PFSK-1 (cell line): ENCODE data around the gene ALPI.

Experiments
- FOXP2 ChIP-seq: optimal IDR thresholded peaks from 2 replicates; pipeline ENCODE3; 2011; ENCODE audit warnings: borderline replicate concordance, control low read depth, inconsistent platforms; ENCODE audit not compliant: insufficient read depth; ENCODE audit errors: extremely low read length, extremely low read depth
- POLR2AphosphoS5 ChIP-seq: IDR thresholded peaks from 2 replicates; pipeline ENCODE4 v1.6.1; 2012; ENCODE audit warnings: low read depth, mild to moderate bottlenecking, control low read depth, low read length, moderate library complexity
- SIN3A ChIP-seq: IDR thresholded peaks from 2 replicates; pipeline ENCODE4 v1.6.1; 2012; ENCODE audit warnings: mild to moderate bottlenecking, low read length, moderate library complexity, borderline replicate concordance; ENCODE audit not compliant: insufficient read depth
- TAF1 ChIP-seq: IDR thresholded peaks from 2 replicates; pipeline ENCODE4 v1.6.1; 2012; ENCODE audit warnings: low read length, control low read depth, borderline replicate concordance; ENCODE audit not compliant: insufficient read depth
- TF ChIP-seq, protein P1 (sequence below), 2 experiments: IDR thresholded peaks; 2 replicates each; pipeline versions ENCODE4 v1.6.1 to v1.8.0; 2011 to 2012; ENCODE audit warnings: low read depth in 2 of 2, low read length in 2 of 2, control low read depth in 1 of 2, inconsistent platforms in 1 of 2, mild to moderate bottlenecking in 1 of 2, moderate library complexity in 1 of 2; ENCODE audit not compliant: insufficient read depth in 1 of 2

Gene ALPI

DNA sequence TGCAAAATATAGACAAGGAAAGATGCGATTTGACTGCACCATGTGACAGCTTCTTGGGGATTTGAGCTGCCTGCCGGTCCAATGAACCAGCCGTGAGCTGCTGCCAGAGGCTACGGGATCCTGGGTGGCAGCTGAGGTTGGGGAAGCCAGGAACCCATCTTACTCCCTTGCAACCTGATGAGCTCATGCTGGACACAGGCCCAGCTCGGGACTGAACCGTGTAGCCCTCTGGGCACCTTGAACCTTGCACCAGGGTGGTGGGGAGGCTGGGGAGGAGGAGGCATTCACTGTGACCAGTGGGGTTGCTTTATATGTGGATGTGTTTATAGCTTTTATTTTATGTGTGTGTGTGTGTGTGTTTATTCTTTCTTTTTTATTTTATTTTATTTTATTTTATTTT is 9.1 kb downstream of the ALPI start:
- TF ChIP-seq TAF1 = no peak
- TF ChIP-seq, protein P1, sequence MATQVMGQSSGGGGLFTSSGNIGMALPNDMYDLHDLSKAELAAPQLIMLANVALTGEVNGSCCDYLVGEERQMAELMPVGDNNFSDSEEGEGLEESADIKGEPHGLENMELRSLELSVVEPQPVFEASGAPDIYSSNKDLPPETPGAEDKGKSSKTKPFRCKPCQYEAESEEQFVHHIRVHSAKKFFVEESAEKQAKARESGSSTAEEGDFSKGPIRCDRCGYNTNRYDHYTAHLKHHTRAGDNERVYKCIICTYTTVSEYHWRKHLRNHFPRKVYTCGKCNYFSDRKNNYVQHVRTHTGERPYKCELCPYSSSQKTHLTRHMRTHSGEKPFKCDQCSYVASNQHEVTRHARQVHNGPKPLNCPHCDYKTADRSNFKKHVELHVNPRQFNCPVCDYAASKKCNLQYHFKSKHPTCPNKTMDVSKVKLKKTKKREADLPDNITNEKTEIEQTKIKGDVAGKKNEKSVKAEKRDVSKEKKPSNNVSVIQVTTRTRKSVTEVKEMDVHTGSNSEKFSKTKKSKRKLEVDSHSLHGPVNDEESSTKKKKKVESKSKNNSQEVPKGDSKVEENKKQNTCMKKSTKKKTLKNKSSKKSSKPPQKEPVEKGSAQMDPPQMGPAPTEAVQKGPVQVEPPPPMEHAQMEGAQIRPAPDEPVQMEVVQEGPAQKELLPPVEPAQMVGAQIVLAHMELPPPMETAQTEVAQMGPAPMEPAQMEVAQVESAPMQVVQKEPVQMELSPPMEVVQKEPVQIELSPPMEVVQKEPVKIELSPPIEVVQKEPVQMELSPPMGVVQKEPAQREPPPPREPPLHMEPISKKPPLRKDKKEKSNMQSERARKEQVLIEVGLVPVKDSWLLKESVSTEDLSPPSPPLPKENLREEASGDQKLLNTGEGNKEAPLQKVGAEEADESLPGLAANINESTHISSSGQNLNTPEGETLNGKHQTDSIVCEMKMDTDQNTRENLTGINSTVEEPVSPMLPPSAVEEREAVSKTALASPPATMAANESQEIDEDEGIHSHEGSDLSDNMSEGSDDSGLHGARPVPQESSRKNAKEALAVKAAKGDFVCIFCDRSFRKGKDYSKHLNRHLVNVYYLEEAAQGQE (IDR thresholded peaks at IDR 0.05; ENCODE audit: insufficient read depth in 1 of 2, low read depth in 2 of 2, low read length in 2 of 2) = no peak

DNA sequence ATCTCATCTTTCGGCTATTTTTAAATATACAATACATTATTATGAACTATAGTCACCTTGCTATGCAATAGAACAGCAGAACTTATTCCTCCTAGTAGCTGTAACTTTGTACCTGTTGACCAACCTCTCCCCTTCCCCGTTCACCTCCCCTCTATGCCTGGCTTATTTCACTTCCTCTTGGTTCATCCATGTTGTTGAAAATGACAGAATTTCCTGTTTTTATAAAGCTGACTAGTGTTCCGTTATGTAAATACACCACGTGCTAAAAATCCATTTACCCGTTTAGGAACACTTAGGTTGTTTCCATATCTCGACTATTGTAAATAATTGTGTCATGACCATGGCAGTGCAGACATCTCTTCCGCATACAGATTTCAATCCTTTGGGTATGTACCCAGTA is 10.3 kb downstream of the ALPI start:
- no peak for TF ChIP-seq TAF1
- no peak for TF ChIP-seq SIN3A
- TF ChIP-seq, protein P1 (IDR thresholded peaks at IDR 0.05; ENCODE audit: insufficient read depth in 1 of 2, low read depth in 2 of 2, low read length in 2 of 2) = no peak
- no peak for TF ChIP-seq FOXP2
- no peak for TF ChIP-seq POLR2AphosphoS5

DNA sequence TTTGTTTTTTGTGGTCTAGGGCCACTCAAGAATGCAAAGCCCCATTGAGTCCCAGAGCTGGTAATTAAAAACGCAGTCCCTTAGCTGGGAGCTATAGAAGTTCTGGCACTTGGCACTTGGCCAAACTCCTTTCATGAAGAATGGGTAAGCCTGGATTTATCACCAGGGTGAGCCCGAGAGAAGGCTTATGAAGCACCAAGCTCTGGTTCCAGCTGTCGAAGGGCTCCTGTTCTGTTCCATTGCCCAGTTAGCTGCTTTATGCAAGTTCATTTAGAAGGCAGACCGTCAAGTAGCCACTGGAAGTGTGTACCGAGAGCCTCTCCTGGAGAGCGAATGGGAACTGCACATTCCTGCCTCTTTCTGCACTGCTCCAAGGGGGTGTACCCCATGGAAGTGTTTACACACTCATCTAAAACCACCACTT is 17.5 kb downstream of the ALPI start:
- TF ChIP-seq SIN3A = no peak
- TF ChIP-seq POLR2AphosphoS5 = no peak
- TF ChIP-seq, protein P1 (IDR thresholded peaks at IDR 0.05; ENCODE audit: insufficient read depth in 1 of 2, low read depth in 2 of 2, low read length in 2 of 2) = no peak
- no peak for TF ChIP-seq FOXP2
- no peak for TF ChIP-seq TAF1

DNA sequence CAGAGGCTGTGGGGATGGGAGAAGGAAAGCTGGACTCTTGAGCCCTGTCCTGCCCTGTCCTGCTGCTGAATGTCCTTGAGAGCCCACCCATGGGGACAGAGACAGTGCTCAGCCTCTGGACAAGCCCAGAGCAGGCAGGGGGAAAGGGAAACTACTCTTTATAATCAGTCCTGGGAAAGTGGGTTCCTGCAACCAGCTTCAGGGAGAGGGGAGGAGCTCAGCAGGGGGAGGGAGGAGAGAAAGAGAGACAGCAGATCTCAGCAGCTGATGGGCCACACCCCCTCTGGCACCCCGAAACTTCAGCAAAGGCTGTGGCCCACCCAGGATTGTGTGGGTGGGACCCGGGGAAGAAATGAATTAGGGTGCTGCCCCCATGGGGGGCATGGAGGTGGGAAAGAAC is 20.1 kb downstream of the ALPI start:
- TF ChIP-seq FOXP2 (no peak), POLR2AphosphoS5 (no peak), SIN3A (no peak), TAF1 (no peak)
- TF ChIP-seq, protein P1 (IDR thresholded peaks at IDR 0.05; ENCODE audit: insufficient read depth in 1 of 2, low read depth in 2 of 2, low read length in 2 of 2) = no peak

DNA sequence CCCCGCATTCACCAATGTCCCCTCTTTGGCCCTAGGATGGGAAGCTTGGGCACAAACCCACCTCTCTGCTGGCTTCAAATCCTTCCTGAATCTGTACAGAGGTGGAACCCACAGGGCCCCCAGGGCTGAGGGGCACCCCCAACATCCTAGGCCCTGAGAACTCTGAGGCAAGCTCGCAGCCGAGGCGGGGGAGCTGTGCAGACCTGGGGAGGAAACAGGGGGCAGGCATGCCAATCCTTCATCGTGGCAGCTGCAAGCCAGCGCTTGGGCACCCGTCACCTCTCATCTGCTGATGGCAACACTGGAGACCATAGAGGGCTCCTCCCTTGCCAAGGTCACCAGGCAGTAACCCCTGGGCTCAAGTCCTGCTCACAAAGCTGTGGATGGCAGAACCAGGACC is 20.8 kb downstream of the ALPI start:
- TF ChIP-seq POLR2AphosphoS5 (no peak), TAF1 (no peak), SIN3A (no peak), FOXP2 (no peak)
- TF ChIP-seq, protein P1 (IDR thresholded peaks at IDR 0.05; ENCODE audit: insufficient read depth in 1 of 2, low read depth in 2 of 2, low read length in 2 of 2) = no peak
